Epithelial cell of esophagus (primary cell): ENCODE data around the gene MOCS1.

Experiments used
- DNase-seq: peaks from one replicate; pipeline ENCODE4 v3.0.0; 2010; ENCODE audit warnings: low read depth
- H3K4me3 ChIP-seq: 2 replicates; pipeline ENCODE4 v1.5.1; 2011; ENCODE audit warnings: mild to moderate bottlenecking, low read length, control low read depth
- TF ChIP-seq, protein P1 (sequence below): IDR thresholded peaks from 2 replicates; pipeline ENCODE4 v1.5.1; 2011; ENCODE audit warnings: low read depth, mild to moderate bottlenecking, low read length, control low read depth, inconsistent platforms; ENCODE audit not compliant: insufficient read depth; ENCODE audit errors: missing control alignments

MOCS1 gene

GRCh38 chr6:39907871-39908575, 26.2 kb downstream of the MOCS1 start:
- TF ChIP-seq, protein P1, sequence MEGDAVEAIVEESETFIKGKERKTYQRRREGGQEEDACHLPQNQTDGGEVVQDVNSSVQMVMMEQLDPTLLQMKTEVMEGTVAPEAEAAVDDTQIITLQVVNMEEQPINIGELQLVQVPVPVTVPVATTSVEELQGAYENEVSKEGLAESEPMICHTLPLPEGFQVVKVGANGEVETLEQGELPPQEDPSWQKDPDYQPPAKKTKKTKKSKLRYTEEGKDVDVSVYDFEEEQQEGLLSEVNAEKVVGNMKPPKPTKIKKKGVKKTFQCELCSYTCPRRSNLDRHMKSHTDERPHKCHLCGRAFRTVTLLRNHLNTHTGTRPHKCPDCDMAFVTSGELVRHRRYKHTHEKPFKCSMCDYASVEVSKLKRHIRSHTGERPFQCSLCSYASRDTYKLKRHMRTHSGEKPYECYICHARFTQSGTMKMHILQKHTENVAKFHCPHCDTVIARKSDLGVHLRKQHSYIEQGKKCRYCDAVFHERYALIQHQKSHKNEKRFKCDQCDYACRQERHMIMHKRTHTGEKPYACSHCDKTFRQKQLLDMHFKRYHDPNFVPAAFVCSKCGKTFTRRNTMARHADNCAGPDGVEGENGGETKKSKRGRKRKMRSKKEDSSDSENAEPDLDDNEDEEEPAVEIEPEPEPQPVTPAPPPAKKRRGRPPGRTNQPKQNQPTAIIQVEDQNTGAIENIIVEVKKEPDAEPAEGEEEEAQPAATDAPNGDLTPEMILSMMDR: no peak
- DNase-seq: no peak
- no peak overlapping the region for H3K4me3 ChIP-seq

DNA sequence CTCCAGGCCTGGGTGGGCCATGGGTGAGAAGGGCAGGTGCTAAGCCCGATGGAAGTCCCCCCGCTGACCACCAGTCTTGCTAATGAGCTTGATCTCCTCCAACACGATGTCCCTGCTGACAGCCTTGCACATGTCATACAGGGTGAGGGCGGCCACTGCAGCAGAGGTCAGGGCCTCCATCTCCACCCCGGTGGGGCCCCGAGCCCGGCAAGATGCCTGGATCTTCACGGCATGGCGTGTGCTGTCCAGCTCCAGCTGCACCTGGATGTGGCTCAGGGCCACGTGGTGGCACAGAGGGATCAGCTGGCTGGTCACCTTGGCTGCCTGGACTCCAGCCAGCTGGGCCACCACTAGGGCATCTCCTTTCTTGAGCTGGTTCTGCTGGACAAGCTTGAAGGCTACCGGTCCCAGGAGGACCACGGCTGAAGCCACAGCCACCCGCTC, 27.9 kb downstream of the MOCS1 start:
- TF ChIP-seq, protein P1: no peak
- no peak overlapping the region for H3K4me3 ChIP-seq
- no peak for DNase-seq

DNA sequence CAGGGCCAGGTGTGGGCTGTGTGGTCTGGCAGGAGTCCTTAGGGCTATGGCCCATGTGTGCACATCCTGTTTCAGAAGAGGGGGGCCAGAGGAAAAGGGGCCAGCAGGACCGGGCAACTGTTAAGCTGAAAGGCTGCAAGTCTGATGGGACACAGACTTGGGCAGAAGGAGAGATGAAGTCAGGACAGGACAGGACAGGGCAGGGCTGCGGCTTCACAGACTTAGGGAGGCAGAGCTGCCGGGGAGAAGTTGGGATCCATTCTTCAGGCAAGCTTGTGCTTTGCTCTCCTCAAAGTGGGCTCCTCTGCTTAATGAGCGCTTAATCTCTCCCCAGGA, 28.7 kb downstream of the MOCS1 start:
- no peak overlapping the region for H3K4me3 ChIP-seq
- TF ChIP-seq, protein P1: no peak
- no peak for DNase-seq

GRCh38 chr6:39904946-39905639, 29.2 kb downstream of the MOCS1 start:
- no peak for DNase-seq
- TF ChIP-seq, protein P1: no peak

GRCh38 chr6:39903656-39904055, 30.6 kb downstream of the MOCS1 start:
- no peak for DNase-seq
- no peak overlapping the region for H3K4me3 ChIP-seq
- TF ChIP-seq, protein P1: no peak

More at GRCh38 chr6:39904946-39905639, 29.2 kb downstream of the MOCS1 start:
- H3K4me3 ChIP-seq: no peak overlapping the region

DNA sequence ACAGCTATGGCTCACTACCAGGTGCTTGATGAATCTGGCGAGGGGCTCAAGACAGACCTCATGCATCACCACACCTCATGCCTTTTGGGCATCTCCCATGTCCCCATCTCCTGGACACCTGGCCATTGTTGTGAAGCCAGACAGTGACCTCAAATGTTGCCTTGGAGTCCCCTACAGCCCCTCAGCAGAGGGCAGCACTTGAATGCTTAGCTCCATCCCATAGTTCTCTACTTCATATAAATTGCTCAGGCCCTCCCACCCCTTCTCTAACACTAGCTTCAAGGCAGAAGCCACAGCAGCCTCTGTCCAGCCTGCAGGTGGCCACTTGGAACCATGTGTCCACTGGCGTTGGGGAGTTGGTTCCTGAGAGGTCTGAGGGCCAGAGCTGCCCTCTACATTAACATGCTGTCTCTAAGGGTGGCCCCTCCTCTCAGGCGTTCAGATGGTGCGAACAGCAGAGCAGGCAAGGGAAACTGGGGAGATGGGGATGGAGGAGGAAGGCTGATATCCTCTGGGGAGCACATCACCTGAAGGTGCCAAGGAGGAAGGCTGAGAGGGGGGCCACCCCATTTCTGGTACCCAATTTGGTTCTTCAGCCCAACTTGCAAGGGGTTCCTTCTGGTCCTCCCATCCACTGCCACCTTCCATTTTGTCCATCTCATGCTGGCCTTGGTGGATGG, 31.3 kb downstream of the MOCS1 start:
- TF ChIP-seq, protein P1: no peak
- no peak overlapping the region for H3K4me3 ChIP-seq
- no peak for DNase-seq

- no peak for DNase-seq
- TF ChIP-seq, protein P1: no peak
- H3K4me3 ChIP-seq: no peak overlapping the region
These were observed 32.1 kb downstream of the MOCS1 start for GRCh38 chr6:39902136-39902535.
